Mononuclear cell (primary cell): ENCODE measurements around the gene COQ6. TPM values are rescaled to one million over a fixed set of nuclear protein-coding genes. Genes with fewer than 3 reads are reported as not detected.
"Not testable (repeated sequence)": the region's sequence is repeated elsewhere in the genome, so short reads cannot be mapped to it uniquely, and the experiment has no call there.

Experiments used
- H3K27me3 ChIP-seq: 2 replicates; pipeline ENCODE4 v1.6.0; 2011; ENCODE audit warnings: low read length, control low read depth; ENCODE audit not compliant: insufficient read depth
- H3K4me1 ChIP-seq: 2 replicates; pipeline ENCODE4 v1.5.1; 2011; ENCODE audit warnings: mild to moderate bottlenecking, low read length, control low read depth; ENCODE audit not compliant: insufficient read depth
- H3K4me3 ChIP-seq: 2 replicates; pipeline ENCODE4 v1.5.1; 2011; ENCODE audit warnings: mild to moderate bottlenecking, low read length, moderate library complexity
- H3K9me3 ChIP-seq: 2 replicates; pipeline ENCODE4 v1.5.1; 2011; ENCODE audit warnings: low read depth, mild to moderate bottlenecking, control low read depth, low read length
- total RNA-seq: library from RNA; depleted of rRNA; stranded (reverse); fragments of >200 nt; gene quantifications from one replicate; pipeline ENCODE4 v1.2.3, GENCODE V29; 2012

Gene COQ6
- 26.4 TPM for total RNA-seq

GRCh38 chr14:73949752-73950734 lies at the start of gene COQ6, which contains the start of gene FAM161B:
TSS of gene COQ6 (plus strand) at chr14:73950302. CDS start at chr14:73950333, 31 bp downstream.
TSS of gene FAM161B (minus strand) at chr14:73950094. CDS start at chr14:73950026, 68 bp downstream.
- H3K4me3 ChIP-seq, result peak within 1 kb of the TSS; percentile 93
- no peaks in the 10 kb centered on the region for H3K27me3 ChIP-seq
- no peaks in the 10 kb centered on the region for H3K9me3 ChIP-seq
- H3K4me1 ChIP-seq, result peaks cover 15% of the 10 kb centered on the region

GRCh38 chr14:73903028-73903427 lies 47.1 kb upstream of the COQ6 start:
- Histone ChIP-seq H3K9me3 (no peaks in the 10 kb centered on the region), H3K27me3 (no peaks in the 10 kb centered on the region), H3K4me1 (no peaks in the 10 kb centered on the region), H3K4me3 (no peak overlapping the region)

- Histone ChIP-seq H3K27me3 (no peaks in the 10 kb centered on the region), H3K4me3 (no peak overlapping the region), H3K9me3 (no peaks in the 10 kb centered on the region), H3K4me1 (no peaks in the 10 kb centered on the region)
Observed at GRCh38 chr14:73909681-73910080, 40.4 kb upstream of the COQ6 start.

- Histone ChIP-seq H3K4me1 (no peaks in the 10 kb centered on the region), H3K4me3 (no peak overlapping the region), H3K27me3 (no peaks in the 10 kb centered on the region), H3K9me3 (no peaks in the 10 kb centered on the region)
Observed at GRCh38 chr14:73913256-73913655, 36.8 kb upstream of the COQ6 start.

GRCh38 chr14:73916324-73916723 lies 33.8 kb upstream of the COQ6 start:
- Histone ChIP-seq H3K4me1 (no peaks in the 10 kb centered on the region), H3K4me3 (no peak overlapping the region), H3K9me3 (no peaks in the 10 kb centered on the region), H3K27me3 (no peaks in the 10 kb centered on the region)

GRCh38 chr14:73919457-73919856 lies 30.6 kb upstream of the COQ6 start:
- not testable (repeated sequence) for H3K4me3 ChIP-seq, H3K4me1 ChIP-seq

GRCh38 chr14:73924337-73924736 lies 25.8 kb upstream of the COQ6 start:
- Histone ChIP-seq H3K4me1 (no peaks in the 10 kb centered on the region), H3K4me3 (no peak overlapping the region), H3K9me3 (no peaks in the 10 kb centered on the region), H3K27me3 (no peaks in the 10 kb centered on the region)

More at GRCh38 chr14:73919457-73919856, 30.6 kb upstream of the COQ6 start:
- H3K9me3 ChIP-seq, H3K27me3 ChIP-seq: not testable (repeated sequence)

GRCh38 chr14:73935666-73936065 lies 14.4 kb upstream of the COQ6 start:
- Histone ChIP-seq H3K4me1 (no peaks in the 10 kb centered on the region), H3K4me3 (no peak overlapping the region), H3K27me3 (no peaks in the 10 kb centered on the region), H3K9me3 (no peaks in the 10 kb centered on the region)

GRCh38 chr14:73936548-73936947 lies 13.6 kb upstream of the COQ6 start:
- H3K4me1 ChIP-seq, result peaks cover under 1% of the 10 kb centered on the region
- H3K27me3 ChIP-seq, result no peaks in the 10 kb centered on the region
- H3K9me3 ChIP-seq, result no peaks in the 10 kb centered on the region
- no peak overlapping the region for H3K4me3 ChIP-seq

GRCh38 chr14:73937012-73937411 lies 13.1 kb upstream of the COQ6 start:
- Histone ChIP-seq H3K9me3 (no peaks in the 10 kb centered on the region), H3K4me3 (no peak overlapping the region), H3K4me1 (peaks cover 5% of the 10 kb centered on the region), H3K27me3 (no peaks in the 10 kb centered on the region)

GRCh38 chr14:73942180-73942579 lies 7.9 kb upstream of the COQ6 start:
- Histone ChIP-seq H3K4me3 (no peak overlapping the region), H3K4me1 (peaks cover 35% of the 10 kb centered on the region), H3K9me3 (no peaks in the 10 kb centered on the region), H3K27me3 (no peaks in the 10 kb centered on the region)

GRCh38 chr14:73943083-73943482 lies 7.0 kb upstream of the COQ6 start:
- H3K27me3 ChIP-seq, result no peaks in the 10 kb centered on the region
- H3K4me3 ChIP-seq, result no peak overlapping the region
- peaks cover 35% of the 10 kb centered on the region for H3K4me1 ChIP-seq
- no peaks in the 10 kb centered on the region for H3K9me3 ChIP-seq

GRCh38 chr14:73944432-73945158 lies 5.5 kb upstream of the COQ6 start:
- no peak overlapping the region for H3K4me3 ChIP-seq
- H3K27me3 ChIP-seq, result no peaks in the 10 kb centered on the region
- H3K9me3 ChIP-seq, result no peaks in the 10 kb centered on the region
- H3K4me1 ChIP-seq, result peaks cover 42% of the 10 kb centered on the region

- no peak overlapping the region for H3K4me3 ChIP-seq
- H3K9me3 ChIP-seq, result no peaks in the 10 kb centered on the region
- H3K4me1 ChIP-seq, result peaks cover 43% of the 10 kb centered on the region
- no peaks in the 10 kb centered on the region for H3K27me3 ChIP-seq
Observed at GRCh38 chr14:73945159-73945670, 4.9 kb upstream of the COQ6 start.

- no peaks in the 10 kb centered on the region for H3K9me3 ChIP-seq
- no peak overlapping the region for H3K4me3 ChIP-seq
- H3K27me3 ChIP-seq, result no peaks in the 10 kb centered on the region
- peaks cover 15% of the 10 kb centered on the region for H3K4me1 ChIP-seq
Observed at GRCh38 chr14:73953731-73954130, 3.6 kb downstream of the COQ6 start.
